Upper lobe of left lung (tissue), 6 donors: ENCODE measurements around the gene FOLR1. TPM values are rescaled to one million over a fixed set of nuclear protein-coding genes. Genes with fewer than 3 reads are reported as not detected.

Experiments
- ATAC-seq, 2 donors: fragments of 200-7000 bp; cut with Tn5 transposase; one replicate each; pipeline ENCODE4 v1.9.1; 2022; ENCODE audit warnings: mild to moderate bottlenecking in 2 of 2, moderate library complexity in 2 of 2; ENCODE audit not compliant: low FRiP score in 2 of 2
- DNase-seq, 2 donors: peaks; one replicate each; pipeline ENCODE4 v3.0.0-alpha.2; 2019 to 2020
- H3K27ac ChIP-seq, 4 donors: fragments of 200-600 bp; sonication (generic); one replicate each; pipeline ENCODE4 v1.5.1; 2016 to 2019
- H3K27me3 ChIP-seq, 4 donors: fragments of 200-600 bp; sonication (generic); one replicate each; pipeline ENCODE4 v1.5.1; 2017 to 2019
- H3K36me3 ChIP-seq, 4 donors: fragments of 200-600 bp; sonication (generic); one replicate each; pipeline ENCODE4 v1.5.1; 2016 to 2019
- H3K4me1 ChIP-seq, 4 donors: fragments of 200-600 bp; sonication (generic); one replicate each; pipeline ENCODE4 v1.5.1; 2018 to 2019
- H3K4me3 ChIP-seq, 4 donors: fragments of 200-600 bp; sonication (generic); one replicate each; pipeline ENCODE4 v1.5.1; 2017 to 2019; ENCODE audit warnings: mild to moderate bottlenecking in 2 of 4, moderate library complexity in 1 of 4
- H3K9me3 ChIP-seq, 4 donors: fragments of 200-600 bp; sonication (generic); one replicate each; pipeline ENCODE4 v1.5.1; 2018 to 2019
- EP300 ChIP-seq, 4 donors: sonication (generic); formaldehyde crosslinking; IDR thresholded peaks; one replicate each; pipeline ENCODE4 v1.5.1; 2017; ENCODE audit warnings: antibody characterized with exemption in 4 of 4, control low read depth in 2 of 4
- POLR2A ChIP-seq, 4 donors: fragments of 450-650 bp; IDR thresholded peaks; one replicate each; pipeline ENCODE4 v1.5.1; 2016 to 2017; ENCODE audit warnings: antibody characterized with exemption in 4 of 4, mild to moderate bottlenecking in 2 of 4
- POLR2AphosphoS5 ChIP-seq, 2 donors: sonication (generic); formaldehyde crosslinking; IDR thresholded peaks; one replicate each; pipeline ENCODE4 v1.5.1; 2017; ENCODE audit warnings: antibody characterized with exemption in 2 of 2
- WGBS, 2 donors: methylation state at CpG; one replicate each; pipeline ENCODE4 v1.1.5; 2017 to 2018; 5-methylcytosine and 5-hydroxymethylcytosine counted together
- total RNA-seq, 6 donors: library from RNA; depleted of rRNA in 4 of 6; stranded (reverse); fragments of >200 nt in 4 of 6; gene quantifications; one replicate each; pipeline versions ENCODE4 v1.1.0 to v1.2.1, GENCODE V29; 2016 to 2021
- TF ChIP-seq, protein P1 (sequence below), 6 experiments: fragments of 450-650 bp in 4 of 6; fragments of 200-600 bp in 2 of 6; sonication (generic) in 2 of 6; IDR thresholded peaks; one replicate each; pipeline ENCODE4 v1.5.1; 2016 to 2019; ENCODE audit warnings: antibody characterized with exemption in 6 of 6
- donor health status: DM: no; HTN: no; CAD: no; lungs with moderate emphysema.
- donor health status: DM: no; HTN: yes; CAD: no; lungs with severe emphysema.

Gene FOLR1
- total RNA-seq, 6 donors from 2014 or later = 132 to 523 (median 171) TPM

DNA sequence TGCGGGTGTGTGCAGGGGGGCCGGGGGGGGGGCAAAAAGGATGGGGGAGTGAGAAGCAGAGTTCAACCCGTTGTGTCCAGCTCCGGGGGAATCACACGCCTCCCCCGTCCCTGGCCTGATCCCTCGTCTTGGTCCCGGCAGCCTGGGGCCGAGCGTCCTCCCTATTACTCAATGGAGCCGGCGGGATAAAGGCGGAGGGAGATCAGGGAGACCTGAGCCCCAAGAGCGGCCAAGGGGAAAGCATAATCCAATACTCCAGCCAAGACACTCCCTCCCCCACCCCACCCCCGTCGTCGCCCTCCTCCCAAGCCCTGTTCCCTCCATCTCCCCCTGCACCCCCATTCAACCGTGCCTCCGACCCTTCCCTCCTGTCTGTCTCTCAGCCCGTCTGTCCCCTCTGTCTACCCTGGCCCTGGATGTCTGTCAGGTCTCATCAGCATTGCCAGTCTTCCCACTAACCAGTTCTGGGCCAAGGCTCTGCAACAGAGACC is 49.4 kb downstream of the FOLR1 start:
- no peak overlapping the region for H3K4me3 ChIP-seq
- H3K36me3 ChIP-seq = peaks cover under 1 to 18% (median 16%) of the 10 kb centered on the region in 4 donors
- no peaks in the 10 kb centered on the region for H3K9me3 ChIP-seq
- H3K4me1 ChIP-seq = peaks cover 36 to 56% (median 42%) of the 10 kb centered on the region in 4 donors
- DNase-seq (peak in 1 of 2 donors; percentile 10), ATAC-seq (no peak)
- 21 to 26% methylated on average over 8 to 20 of the region's 20 CpGs for WGBS, 2 donors
- no peak overlapping the region for H3K27ac ChIP-seq
- TF ChIP-seq, protein P1, sequence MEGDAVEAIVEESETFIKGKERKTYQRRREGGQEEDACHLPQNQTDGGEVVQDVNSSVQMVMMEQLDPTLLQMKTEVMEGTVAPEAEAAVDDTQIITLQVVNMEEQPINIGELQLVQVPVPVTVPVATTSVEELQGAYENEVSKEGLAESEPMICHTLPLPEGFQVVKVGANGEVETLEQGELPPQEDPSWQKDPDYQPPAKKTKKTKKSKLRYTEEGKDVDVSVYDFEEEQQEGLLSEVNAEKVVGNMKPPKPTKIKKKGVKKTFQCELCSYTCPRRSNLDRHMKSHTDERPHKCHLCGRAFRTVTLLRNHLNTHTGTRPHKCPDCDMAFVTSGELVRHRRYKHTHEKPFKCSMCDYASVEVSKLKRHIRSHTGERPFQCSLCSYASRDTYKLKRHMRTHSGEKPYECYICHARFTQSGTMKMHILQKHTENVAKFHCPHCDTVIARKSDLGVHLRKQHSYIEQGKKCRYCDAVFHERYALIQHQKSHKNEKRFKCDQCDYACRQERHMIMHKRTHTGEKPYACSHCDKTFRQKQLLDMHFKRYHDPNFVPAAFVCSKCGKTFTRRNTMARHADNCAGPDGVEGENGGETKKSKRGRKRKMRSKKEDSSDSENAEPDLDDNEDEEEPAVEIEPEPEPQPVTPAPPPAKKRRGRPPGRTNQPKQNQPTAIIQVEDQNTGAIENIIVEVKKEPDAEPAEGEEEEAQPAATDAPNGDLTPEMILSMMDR (IDR thresholded peaks at IDR 0.05) = no peak
- TF ChIP-seq POLR2A (IDR thresholded peaks at IDR 0.05) (no peak), POLR2AphosphoS5 (IDR thresholded peaks at IDR 0.05) (no peak)
- H3K27me3 ChIP-seq = peaks cover 0 to 54% (median 31%) of the 10 kb centered on the region in 4 donors

DNA sequence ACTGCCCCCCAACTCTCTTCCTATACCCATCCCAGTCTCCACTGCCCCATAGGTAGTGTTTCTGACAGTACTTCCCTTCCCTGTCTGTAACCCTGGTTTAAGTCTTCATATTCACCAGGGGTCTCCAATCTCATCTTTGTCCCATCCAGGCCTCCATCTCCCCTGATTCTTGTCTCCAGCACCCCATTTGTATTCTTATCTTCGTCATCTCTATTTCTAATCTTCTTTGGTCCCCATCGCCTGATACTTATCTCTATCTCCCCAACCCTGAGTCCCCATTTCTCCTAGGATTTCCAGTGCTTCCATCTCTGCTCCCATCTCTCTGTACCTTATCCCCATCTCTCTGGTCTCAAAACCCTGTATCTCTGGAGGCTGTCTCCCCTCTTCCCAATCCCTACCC is 50.2 kb downstream of the FOLR1 start:
- ATAC-seq (no peak), DNase-seq (no peak)
- TF ChIP-seq POLR2A (IDR thresholded peaks at IDR 0.05) (no peak), POLR2AphosphoS5 (IDR thresholded peaks at IDR 0.05) (no peak), EP300 (IDR thresholded peaks at IDR 0.05) (no peak)
- TF ChIP-seq, protein P1 (IDR thresholded peaks at IDR 0.05) = no peak

DNA sequence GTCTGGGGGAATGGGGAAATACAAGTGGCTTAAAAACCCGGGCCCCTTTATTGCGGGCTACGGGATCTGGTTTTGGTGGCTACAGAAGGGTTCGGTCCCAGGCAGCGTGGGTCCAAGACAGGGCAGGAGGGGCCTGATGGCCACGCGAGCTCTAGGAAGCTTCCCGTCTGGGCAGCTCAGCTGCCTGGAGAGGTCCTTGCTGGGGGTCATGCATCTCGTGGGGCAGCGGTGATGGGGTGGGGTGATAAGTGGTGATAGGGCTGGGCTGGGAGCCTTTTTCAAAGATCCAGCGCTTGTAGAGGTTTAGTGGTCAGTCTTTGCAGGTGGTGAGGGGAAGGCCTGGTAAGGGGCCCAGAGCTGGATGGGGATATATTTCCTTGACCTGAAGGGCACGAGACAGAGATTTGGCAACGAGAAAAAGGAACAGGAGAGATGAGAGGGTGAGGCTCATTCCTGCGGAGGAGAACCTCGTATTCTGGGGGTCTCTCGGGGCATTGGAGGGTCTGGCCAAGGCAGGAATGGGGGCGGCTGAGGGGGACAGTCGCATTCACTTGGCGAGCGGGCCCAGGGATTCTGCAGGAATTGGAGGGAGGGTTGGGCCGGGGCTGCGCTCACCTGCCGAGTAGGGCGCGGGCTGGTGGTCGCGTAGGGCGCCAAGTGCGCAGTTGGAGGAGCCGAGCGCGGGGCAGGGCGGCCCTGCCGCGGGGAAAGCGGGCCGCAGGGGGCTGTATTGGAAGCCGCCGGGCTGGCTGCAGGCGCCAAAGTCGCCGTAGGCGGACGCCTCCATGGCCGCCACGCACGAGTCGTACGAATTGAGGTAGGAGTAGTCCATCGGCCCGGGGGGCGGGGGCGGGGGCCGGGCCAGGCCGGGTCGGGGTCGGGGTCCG is 51.5 kb downstream of the FOLR1 start:
- Histone ChIP-seq H3K4me1 (peaks cover 31 to 45% (median 34%) of the 10 kb centered on the region in 4 donors), H3K27ac (no peak overlapping the region), H3K4me3 (peak overlapping the region in 2 of 4 donors; percentile 2 to 32), H3K36me3 (no peaks in the 10 kb centered on the region), H3K27me3 (peaks cover 0 to 57% (median 34%) of the 10 kb centered on the region in 4 donors), H3K9me3 (no peaks in the 10 kb centered on the region)
- DNase-seq = peak; percentile 14 to 85
- TF ChIP-seq EP300 (IDR thresholded peaks at IDR 0.05) = no peak
- TF ChIP-seq, protein P1 (IDR thresholded peaks at IDR 0.05) = no peak
- TF ChIP-seq POLR2AphosphoS5 (IDR thresholded peaks at IDR 0.05) = no peak
- no peak for TF ChIP-seq POLR2A (IDR thresholded peaks at IDR 0.05)
- ATAC-seq = no peak
- 36 to 43% methylated on average over 28 to 29 of the region's 58 CpGs for WGBS, 2 donors

More for the DNA sequence above, 50.2 kb downstream of the FOLR1 start:
- Histone ChIP-seq H3K27ac (no peak overlapping the region), H3K27me3 (peaks cover 0 to 57% (median 33%) of the 10 kb centered on the region in 4 donors), H3K9me3 (no peaks in the 10 kb centered on the region), H3K4me3 (no peak overlapping the region), H3K36me3 (peaks cover 0 to 12% (median 8%) of the 10 kb centered on the region in 4 donors), H3K4me1 (peaks cover 36 to 56% (median 42%) of the 10 kb centered on the region in 4 donors)
- 96% methylated on average over 2 of the region's 2 CpGs for WGBS, 2 donors

DNA sequence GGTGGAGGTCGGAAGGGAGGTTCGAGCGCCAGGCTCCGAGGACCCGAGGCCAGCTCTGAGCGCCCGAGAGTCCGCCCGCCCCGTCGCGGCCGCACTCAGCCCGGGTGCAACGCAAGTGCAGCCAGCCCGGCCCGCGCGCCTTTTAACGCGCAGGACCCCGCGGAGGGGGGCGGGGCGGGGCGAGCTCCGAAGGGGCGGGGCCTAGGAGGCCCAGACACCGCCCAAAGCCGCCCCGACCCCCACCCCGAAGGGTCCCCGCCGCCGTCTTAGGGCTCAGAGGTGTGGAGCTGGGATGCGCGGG is 52.1 kb downstream of the FOLR1 start, which contains the start of gene PHOX2A:
Gene PHOX2A, minus strand, starts transcription at position 117 of the 301 bp plus-strand sequence. CDS start 172 bp downstream, outside the sequence.
- 18% methylated on average over 15 of the region's 37 CpGs; no CpG with 5 or more reads in 1 of the 2 donors for WGBS, 2 donors
- DNase-seq (no peak), ATAC-seq (no peak)
- Histone ChIP-seq H3K36me3 (no peaks in the 10 kb centered on the region), H3K27ac (no peak within 1 kb of the TSS), H3K4me1 (peaks cover 27 to 39% (median 29%) of the 10 kb centered on the region in 4 donors), H3K4me3 (peak within 1 kb of the TSS in 2 of 4 donors; percentile 2 to 32), H3K27me3 (peaks cover 0 to 57% (median 34%) of the 10 kb centered on the region in 4 donors), H3K9me3 (no peaks in the 10 kb centered on the region)
- TF ChIP-seq POLR2AphosphoS5 (IDR thresholded peaks at IDR 0.05) (no peak), EP300 (IDR thresholded peaks at IDR 0.05) (no peak), POLR2A (IDR thresholded peaks at IDR 0.05) (no peak)
- TF ChIP-seq, protein P1 (IDR thresholded peaks at IDR 0.05) = no peak
